Endothelial cell (in vitro differentiated cells): Measurements from ENCODE around the gene CAPN3. TPM values are rescaled to one million over a fixed set of nuclear protein-coding genes. Genes with fewer than 3 reads are reported as not detected.

ENCODE experiments used
- DNase-seq: peaks from one replicate; pipeline ENCODE4 v3.0.0; 2021; ENCODE audit warnings: low spot score
- H3K27ac Mint-ChIP-seq: one replicate; pipeline ENCODE4 v1.8.0; 2021; ENCODE audit warnings: mixed read lengths, inconsistent platforms; ENCODE audit not compliant: unreplicated experiment
- H3K27me3 Mint-ChIP-seq: one replicate; pipeline ENCODE4 v1.8.0; 2021; ENCODE audit warnings: mild to moderate bottlenecking, moderate library complexity, mixed read lengths, inconsistent platforms; ENCODE audit not compliant: unreplicated experiment
- H3K36me3 Mint-ChIP-seq: one replicate; pipeline ENCODE4 v1.8.0; 2021; ENCODE audit warnings: mild to moderate bottlenecking, low read depth, mixed read lengths, inconsistent platforms; ENCODE audit not compliant: unreplicated experiment
- H3K4me1 Mint-ChIP-seq: one replicate; pipeline ENCODE4 v1.8.0; 2021; ENCODE audit warnings: mild to moderate bottlenecking, mixed read lengths, inconsistent platforms; ENCODE audit not compliant: unreplicated experiment
- H3K4me3 Mint-ChIP-seq: one replicate; pipeline ENCODE4 v1.8.0; 2021; ENCODE audit warnings: mild to moderate bottlenecking, mixed read lengths, inconsistent platforms; ENCODE audit not compliant: unreplicated experiment
- H3K9me3 Mint-ChIP-seq: one replicate; pipeline ENCODE4 v1.8.0; 2021; ENCODE audit warnings: mixed read lengths, inconsistent platforms; ENCODE audit not compliant: unreplicated experiment
- CTCF ChIP-seq: fragments of 200-600 bp; sonication (generic); IDR thresholded peaks from one replicate; pipeline ENCODE4 v1.5.0; 2021; ENCODE audit warnings: antibody characterized with exemption; ENCODE audit not compliant: unreplicated experiment
- total RNA-seq: library from RNA; stranded (reverse); fragmentation: NEBNext Ultra II Directional; extraction: Animal tissue kit (Norgen Biotek cat#: 25700); gene quantifications from one replicate; pipeline ENCODE4 v1.2.1, GENCODE V29; 2021; ENCODE audit not compliant: unreplicated experiment

The CAPN3 gene
- total RNA-seq, 1 donor from 2014 or later: 2.0 TPM

- no peak overlapping the region for H3K27ac Mint-ChIP-seq
- no peaks in the 10 kb centered on the region for H3K9me3 Mint-ChIP-seq
- no peak overlapping the region for H3K4me3 Mint-ChIP-seq
- DNase-seq: no peak
- peaks cover 9% of the 10 kb centered on the region for H3K4me1 Mint-ChIP-seq
- no peaks in the 10 kb centered on the region for H3K36me3 Mint-ChIP-seq
- no peak for TF ChIP-seq CTCF
- H3K27me3 Mint-ChIP-seq: no peaks in the 10 kb centered on the region
Observed at GRCh38 chr15:42360535-42361112, 1.3 kb downstream of the CAPN3 start.

GRCh38 chr15:42363487-42363886 is 4.2 kb downstream of the CAPN3 start:
- Mint-ChIP-seq H3K4me1 (peaks cover 9% of the 10 kb centered on the region), H3K9me3 (no peaks in the 10 kb centered on the region), H3K27me3 (peaks cover 2% of the 10 kb centered on the region), H3K36me3 (peaks cover 3% of the 10 kb centered on the region), H3K4me3 (no peak overlapping the region), H3K27ac (no peak overlapping the region)
- TF ChIP-seq CTCF: no peak
- no peak for DNase-seq

- no peak for DNase-seq
- no peak overlapping the region for H3K27ac Mint-ChIP-seq
- no peak for TF ChIP-seq CTCF
- peaks cover 3% of the 10 kb centered on the region for H3K27me3 Mint-ChIP-seq
- peaks cover 4% of the 10 kb centered on the region for H3K36me3 Mint-ChIP-seq
- peaks cover 9% of the 10 kb centered on the region for H3K4me1 Mint-ChIP-seq
- no peak overlapping the region for H3K4me3 Mint-ChIP-seq
- no peaks in the 10 kb centered on the region for H3K9me3 Mint-ChIP-seq
Observed at GRCh38 chr15:42363942-42364341, 4.6 kb downstream of the CAPN3 start.

GRCh38 chr15:42364529-42364928 is 5.2 kb downstream of the CAPN3 start:
- Mint-ChIP-seq H3K27me3 (peaks cover 5% of the 10 kb centered on the region), H3K9me3 (no peaks in the 10 kb centered on the region), H3K4me3 (no peak overlapping the region), H3K27ac (no peak overlapping the region), H3K4me1 (peaks cover 5% of the 10 kb centered on the region), H3K36me3 (peaks cover 7% of the 10 kb centered on the region)
- DNase-seq: no peak
- TF ChIP-seq CTCF: no peak

- DNase-seq: no peak
- Mint-ChIP-seq H3K36me3 (peaks cover 7% of the 10 kb centered on the region), H3K27ac (no peak overlapping the region), H3K4me1 (peaks cover 5% of the 10 kb centered on the region), H3K9me3 (no peaks in the 10 kb centered on the region), H3K4me3 (no peak overlapping the region), H3K27me3 (peaks cover 5% of the 10 kb centered on the region)
- no peak for TF ChIP-seq CTCF
Observed at GRCh38 chr15:42365921-42366550, 6.7 kb downstream of the CAPN3 start.
